Body of pancreas (tissue), 4 donors: ENCODE results near the gene TDO2.

Source experiments
- POLR2A ChIP-seq, 3 donors: fragments of 450-650 bp; IDR thresholded peaks; one replicate each; pipeline ENCODE4 v1.6.1; 2016; ENCODE audit warnings: antibody characterized with exemption in 3 of 3, mild to moderate bottlenecking in 2 of 3
- TF ChIP-seq, protein P1 (sequence below), 7 experiments: fragments of 450-650 bp in 4 of 7; fragments of 200-600 bp in 3 of 7; sonication (generic) in 3 of 7; IDR thresholded peaks; one replicate each; pipeline ENCODE4 v1.5.1; 2016 to 2019; ENCODE audit warnings: antibody characterized with exemption in 7 of 7

DNA sequence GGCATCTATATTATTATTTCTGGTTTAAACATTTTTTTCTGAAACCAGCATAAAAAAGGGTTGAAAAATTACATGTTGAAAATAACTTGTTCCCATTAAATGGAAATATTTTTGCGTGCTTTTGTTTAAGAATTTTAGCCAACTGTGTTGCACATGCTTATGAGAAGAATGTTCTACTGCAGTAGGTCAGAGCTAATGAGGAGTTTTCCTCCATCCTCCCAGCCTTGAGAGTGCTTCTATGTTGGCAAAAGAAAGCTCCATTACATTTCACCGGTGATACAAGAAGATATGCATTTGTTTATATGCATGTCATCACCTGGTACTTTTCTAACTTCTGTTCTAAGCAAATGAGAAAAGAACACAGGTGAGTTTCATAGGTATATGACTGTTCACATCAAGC is 13.6 kb upstream of the TDO2 start:
- TF ChIP-seq, protein P1, sequence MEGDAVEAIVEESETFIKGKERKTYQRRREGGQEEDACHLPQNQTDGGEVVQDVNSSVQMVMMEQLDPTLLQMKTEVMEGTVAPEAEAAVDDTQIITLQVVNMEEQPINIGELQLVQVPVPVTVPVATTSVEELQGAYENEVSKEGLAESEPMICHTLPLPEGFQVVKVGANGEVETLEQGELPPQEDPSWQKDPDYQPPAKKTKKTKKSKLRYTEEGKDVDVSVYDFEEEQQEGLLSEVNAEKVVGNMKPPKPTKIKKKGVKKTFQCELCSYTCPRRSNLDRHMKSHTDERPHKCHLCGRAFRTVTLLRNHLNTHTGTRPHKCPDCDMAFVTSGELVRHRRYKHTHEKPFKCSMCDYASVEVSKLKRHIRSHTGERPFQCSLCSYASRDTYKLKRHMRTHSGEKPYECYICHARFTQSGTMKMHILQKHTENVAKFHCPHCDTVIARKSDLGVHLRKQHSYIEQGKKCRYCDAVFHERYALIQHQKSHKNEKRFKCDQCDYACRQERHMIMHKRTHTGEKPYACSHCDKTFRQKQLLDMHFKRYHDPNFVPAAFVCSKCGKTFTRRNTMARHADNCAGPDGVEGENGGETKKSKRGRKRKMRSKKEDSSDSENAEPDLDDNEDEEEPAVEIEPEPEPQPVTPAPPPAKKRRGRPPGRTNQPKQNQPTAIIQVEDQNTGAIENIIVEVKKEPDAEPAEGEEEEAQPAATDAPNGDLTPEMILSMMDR (IDR thresholded peaks at IDR 0.05) = no peak
- TF ChIP-seq POLR2A (IDR thresholded peaks at IDR 0.05) = no peak
